HG02642 (cell line): ENCODE measurements around the gene HES5.

Source experiments
- ATAC-seq: cut with Tn5 transposase; IDR thresholded peaks from one replicate; pipeline ENCODE4 v1.9.1; 2021; ENCODE audit warnings: mild to moderate bottlenecking; ENCODE audit not compliant: unreplicated experiment, poor library complexity

The HES5 gene

DNA sequence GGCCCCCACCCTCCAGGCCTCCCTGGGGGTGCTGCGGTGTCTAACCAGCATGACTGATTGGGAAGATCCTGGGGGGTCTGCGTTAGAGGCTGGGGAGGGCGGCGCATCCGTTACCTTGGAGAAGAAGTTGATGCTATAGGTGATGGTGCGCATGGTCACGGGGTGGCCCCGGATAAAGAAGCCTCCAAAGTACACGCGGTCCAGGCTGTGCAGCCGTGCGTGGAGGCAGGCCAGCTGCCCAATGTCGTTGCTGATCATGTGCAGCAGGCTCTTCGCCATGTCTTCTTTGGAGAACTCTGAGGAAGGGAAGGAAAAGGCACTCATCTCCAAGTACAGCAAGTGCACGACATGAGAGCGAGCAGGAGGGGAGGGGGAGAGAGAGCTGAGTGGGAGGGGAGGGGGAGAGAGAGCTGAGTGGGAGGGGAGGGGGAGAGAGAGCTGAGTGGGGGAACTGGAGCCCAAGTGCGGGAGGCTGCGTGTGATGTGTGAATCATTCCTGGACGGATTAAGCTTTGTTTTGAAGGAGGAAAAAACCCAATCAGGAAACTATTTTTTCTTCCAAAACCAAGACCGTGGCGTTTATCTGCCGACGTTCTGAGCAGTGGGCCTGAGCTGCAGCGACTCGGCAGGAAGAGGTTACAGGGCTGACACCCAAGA, 10.9 kb downstream of the HES5 start:
- ATAC-seq: no peak

DNA sequence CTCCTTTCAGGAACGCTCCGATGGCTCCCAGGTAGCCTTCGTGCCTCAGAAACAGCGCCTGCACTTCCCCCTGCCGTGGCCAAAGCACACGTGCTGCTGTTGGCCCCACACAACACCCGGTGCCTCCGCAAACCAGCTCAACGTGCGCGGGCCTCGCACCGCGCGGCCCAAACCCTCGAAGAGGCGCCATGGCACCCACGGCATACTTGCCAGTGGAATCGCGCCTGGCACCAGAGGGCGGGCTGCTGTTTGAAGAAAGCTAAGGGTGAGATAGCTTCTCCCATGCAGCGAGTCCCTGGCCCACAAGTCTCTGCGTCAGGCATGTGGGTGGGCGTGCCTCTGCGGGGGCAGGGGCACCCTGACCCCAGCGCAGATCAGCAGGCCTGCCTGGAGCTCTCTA, 11.5 kb downstream of the HES5 start:
- no peak for ATAC-seq

DNA sequence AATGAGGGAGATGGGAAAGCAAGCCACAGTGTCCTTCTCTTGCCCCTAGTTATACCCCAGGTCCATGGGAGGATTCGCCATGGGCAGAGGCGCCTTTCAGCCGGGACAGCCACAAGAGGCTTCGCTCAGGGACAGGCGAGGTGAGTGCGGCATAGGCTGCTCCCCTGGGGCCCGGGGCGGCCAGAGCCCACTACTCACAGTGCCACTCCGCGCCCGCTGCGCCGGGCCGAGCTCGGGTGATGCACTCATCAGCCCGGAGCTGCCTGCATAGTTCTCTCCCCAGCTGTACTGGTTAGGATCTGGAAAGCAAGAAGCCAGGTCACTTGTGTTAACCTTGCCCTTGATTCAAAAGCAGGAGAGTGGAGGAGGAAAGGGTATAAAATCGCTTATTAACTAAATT, 12.1 kb downstream of the HES5 start:
- ATAC-seq: no peak

DNA sequence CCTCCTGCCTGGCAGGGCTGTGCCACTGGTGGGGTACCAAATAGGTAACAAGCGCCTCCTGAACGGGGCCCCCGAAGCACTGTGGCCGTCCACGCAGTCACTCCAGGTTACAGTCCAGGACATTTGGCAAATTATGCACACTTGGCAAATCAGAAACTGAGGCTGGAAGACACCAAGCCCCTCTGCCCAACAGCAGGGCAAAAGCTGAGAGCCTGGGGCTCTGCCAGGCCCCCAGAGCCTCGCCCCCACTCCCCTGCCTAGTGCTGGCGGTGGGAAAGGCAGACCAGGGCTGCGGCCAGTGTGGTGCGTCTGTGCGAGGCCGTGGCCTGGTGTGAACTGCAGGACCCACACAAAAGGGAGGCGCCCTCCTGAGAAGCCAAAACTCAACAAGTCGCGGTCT, 13.1 kb downstream of the HES5 start:
- ATAC-seq: no peak

DNA sequence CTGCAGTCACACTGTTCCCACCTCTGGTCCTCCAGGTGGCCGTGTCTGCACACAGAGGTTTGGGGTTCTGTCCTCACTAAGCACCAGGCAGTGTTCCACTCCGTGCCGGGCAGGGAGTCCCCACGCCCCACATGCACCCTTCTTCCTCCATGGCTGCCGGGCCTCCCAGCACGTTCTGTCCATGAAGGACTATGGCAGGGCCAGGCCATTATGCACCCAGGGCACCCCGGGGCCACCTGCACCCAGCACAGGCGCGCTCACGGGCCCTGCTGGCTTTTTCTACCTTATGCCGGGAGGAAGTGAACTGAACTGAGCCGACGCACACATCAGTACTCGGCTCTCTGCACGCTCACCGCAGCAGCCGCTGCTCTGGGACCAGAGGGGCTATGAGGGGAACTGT, 13.9 kb downstream of the HES5 start:
- ATAC-seq: no peak

DNA sequence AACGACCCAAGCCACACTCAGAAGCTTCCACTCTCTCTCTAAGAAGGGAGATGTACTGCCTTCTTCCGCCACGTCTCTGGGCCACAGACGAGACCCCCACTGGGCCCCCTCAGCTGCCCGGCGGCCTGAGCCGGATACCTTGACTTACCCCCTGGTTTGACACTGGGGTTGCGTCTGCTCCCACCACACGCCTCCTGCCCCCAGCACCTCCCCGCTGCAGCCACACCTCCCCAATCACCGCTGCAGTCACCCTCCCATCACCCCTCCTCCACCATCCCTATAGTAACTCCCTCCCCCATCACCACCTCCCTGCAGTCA, 14.3 kb downstream of the HES5 start:
- ATAC-seq: no peak

DNA sequence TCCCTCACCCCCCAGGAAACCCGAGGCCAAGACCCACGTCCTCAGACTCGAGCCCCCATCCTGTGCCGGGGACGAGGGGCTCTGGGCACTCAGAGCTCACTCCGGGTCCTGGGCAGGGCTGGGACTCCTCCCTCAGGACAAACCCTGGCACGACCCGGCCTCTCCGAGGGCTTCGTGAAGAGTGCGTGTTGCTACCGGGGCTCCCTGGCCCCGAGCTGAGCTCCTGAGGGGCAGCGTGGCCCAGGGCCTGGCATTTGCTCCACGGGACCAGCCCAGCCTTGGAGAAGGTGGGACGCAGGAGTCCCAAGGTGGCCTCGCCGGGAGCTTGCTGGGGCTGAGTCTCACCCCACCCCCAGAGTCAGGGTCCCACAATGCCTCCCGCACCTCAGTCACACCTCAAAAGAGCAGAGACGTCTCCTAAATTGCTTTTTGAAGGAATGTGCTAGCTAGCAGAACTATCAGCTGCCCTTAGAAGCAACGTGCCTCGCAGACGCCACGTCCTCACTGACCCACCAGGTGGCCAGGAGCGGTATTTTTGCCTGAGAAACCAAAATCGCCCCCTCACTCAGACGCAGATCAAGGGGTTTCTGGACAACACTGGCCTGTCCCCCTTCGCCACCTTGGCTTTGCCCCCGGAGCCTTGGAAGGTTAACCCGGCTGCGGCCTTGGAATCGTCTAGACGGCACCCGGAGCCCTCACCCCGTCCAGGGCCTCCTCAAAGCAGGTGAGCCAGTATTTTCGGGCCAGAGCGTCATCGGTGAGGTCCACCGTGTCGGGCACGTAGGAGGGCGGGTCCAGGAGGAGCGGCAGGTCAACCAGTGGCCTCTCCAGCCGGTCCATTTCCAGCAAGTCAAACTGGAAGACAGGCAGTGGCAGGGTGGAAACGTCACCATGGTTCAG, 14.9 kb downstream of the HES5 start:
- no peak for ATAC-seq

DNA sequence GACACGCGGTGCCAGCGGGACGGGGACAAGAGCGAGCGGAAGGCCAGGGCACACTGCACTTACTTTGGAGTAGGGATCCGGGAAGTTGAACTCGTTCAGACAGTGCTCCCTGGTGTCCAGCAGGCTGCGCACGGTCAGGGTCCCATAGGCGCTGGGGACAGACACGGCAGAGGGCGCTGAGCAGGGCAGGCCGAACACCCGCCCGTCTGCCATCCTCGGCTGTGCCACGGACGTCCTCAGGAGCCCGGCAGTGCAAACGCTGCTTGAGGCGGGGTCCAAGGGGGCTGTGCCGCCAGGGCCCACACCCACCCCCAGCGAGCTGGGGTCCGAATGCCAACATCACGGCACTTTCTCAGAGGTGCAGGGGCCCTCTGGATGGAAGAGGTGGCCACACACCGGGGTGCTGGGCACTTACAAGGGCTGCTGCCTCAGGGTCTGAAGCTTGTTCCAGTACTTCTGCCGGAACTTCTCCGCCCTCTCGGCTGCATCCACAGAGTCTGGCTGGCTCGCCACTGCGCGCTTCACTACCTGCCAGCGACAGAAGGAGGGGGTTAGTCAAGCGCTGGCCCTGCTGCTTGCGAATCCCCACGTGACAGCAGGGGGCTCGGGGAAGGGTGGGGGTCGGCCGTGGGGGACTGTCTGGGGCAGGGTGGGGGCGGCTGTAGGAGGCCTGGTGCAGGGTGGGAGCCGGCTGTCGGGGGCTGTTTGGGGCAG, 16.0 kb downstream of the HES5 start:
- ATAC-seq: no peak

DNA sequence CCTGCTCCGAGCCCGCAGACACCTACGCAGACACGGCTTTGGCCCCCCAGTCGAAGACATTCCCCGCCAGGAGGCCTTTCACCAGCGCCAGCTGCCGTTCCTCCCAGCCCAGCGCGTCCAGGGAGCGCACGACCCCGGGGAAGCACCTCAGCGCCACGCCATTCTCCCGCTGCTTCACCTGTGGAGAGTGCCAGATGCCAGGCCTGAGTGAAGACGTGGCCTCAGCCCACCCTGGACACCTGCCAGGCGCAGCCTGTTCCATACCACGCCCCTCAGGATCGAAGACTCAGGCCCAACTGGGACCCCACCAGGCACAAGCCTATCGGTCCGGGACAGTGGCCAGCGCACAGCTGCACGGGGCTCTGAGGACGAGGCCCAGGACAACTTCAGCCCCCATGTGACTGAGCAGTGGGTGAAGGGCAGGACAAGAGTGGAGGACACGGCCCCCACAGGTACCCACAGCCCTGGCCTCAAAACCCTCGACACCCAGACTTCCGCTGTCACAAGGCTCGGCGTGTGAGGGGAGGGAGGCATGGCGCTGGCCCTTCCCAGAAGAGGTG, 17.1 kb downstream of the HES5 start:
- no peak for ATAC-seq

DNA sequence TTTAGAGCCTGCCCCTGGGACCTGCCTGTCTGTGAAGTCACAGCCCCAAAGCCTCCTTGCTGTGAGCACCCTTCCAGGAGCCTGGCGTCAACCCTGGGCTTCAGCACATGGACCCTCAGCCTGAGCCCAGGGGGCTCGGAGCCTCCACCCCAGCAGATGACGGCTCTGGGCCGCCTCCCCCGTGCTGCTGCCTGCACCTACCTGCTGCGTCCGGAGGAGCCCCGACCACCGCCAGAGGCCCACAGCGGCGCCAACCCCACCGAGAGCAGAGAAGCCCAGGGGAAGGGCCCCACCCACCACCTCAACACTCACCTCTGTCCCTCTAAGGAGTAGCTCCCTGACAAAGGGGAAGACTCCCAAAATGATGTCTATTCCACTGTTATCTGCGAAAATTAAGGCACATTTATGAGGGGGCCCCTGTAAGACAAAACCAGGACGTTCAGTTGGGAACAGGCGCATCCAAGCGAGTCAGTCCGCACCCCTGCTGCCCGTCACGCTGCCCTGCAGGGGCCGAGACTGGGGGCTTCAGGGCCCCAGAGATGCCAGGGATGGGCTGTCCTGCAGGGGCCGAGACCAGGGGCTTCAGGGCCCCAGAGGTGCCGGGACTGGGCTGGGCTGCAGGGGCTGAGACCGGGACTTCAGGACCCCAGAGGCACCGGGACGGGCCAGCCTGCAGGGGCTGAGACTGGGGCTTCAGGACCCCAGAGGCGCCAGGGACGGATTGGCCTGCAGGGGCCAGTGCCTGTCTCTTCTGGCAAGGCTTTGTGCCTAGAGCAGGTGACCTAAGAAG, 19.5 kb downstream of the HES5 start:
- no peak for ATAC-seq

DNA sequence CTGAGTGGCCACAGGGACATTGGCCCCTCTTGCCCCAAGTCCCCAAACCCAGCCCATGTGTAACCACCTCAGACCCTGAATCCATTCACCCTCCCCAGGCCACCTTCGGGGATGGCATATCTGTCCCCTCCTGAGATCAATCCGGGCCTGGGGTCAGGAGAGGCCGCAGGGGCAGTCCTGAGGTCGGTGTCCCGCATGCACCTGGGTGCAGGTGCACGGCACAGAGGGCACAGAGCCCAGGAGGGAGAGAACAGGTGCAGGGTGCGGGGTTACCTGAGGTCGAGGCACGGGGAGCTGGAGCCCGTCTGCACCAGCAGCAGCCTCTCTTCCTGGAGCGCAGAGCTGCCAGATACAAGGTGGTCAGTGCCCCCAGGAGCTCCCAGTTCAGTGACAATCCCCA, 20.5 kb downstream of the HES5 start:
- ATAC-seq: no peak

DNA sequence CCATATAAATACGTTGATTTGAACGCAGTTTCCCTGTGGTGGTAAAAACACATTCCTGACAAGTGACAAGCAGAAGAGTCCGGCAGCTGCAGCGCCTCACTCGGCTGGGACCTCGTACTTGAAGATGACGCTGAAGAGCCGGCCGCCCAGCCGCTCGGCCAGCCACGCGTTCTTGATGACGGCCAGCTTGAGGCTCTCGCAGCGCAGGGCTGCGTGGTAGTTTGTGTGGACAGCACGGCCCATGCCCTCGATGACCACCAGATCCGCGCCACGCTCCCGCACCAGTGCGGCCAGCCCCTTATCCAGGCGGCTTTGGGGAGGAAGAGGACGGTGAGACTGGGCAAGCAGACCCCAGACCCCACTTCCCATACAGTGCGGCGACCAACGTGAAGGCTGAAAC, 21.3 kb downstream of the HES5 start:
- ATAC-seq: no peak

DNA sequence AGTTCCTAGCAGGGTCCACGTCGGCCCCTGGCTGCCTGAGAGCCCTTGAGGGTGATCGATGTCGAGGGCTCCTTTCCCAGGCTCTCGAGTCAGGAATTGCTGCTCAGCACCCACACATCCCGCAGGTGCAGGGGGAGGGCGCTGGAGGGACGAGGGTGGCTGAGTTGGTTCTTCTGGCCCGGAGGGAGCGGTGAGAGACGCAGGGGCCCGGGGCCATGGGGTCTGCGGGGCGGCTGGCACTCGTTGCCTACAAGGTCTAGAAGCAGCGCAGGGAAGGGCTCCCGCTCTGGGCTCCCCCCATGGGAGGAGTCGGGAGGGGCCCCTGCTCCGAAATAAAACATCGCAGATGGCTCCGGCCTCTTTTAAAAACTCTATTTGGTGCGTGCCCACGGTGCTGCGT, 21.9 kb downstream of the HES5 start:
- no peak for ATAC-seq

DNA sequence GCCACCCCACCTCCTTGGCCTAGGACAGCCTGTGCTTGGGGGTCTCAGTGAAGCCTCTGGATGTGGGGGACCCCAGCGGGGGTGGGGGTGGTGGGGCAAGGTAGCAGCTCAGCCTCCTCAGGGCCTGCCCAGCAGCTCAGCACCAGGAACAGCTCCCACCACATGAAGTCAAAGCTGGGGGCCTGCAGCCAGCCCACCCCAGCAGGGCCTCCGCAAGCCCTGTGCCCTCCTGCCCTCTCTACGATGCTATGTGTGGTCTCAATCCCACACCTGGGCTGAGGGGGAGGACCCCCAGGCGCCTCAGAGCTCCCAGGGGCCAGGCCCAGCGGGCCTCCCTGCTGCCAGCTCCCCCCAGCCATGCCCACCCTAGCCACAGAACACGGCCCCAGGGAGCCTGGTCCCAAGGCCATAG, 22.3 kb downstream of the HES5 start:
- ATAC-seq: no peak

DNA sequence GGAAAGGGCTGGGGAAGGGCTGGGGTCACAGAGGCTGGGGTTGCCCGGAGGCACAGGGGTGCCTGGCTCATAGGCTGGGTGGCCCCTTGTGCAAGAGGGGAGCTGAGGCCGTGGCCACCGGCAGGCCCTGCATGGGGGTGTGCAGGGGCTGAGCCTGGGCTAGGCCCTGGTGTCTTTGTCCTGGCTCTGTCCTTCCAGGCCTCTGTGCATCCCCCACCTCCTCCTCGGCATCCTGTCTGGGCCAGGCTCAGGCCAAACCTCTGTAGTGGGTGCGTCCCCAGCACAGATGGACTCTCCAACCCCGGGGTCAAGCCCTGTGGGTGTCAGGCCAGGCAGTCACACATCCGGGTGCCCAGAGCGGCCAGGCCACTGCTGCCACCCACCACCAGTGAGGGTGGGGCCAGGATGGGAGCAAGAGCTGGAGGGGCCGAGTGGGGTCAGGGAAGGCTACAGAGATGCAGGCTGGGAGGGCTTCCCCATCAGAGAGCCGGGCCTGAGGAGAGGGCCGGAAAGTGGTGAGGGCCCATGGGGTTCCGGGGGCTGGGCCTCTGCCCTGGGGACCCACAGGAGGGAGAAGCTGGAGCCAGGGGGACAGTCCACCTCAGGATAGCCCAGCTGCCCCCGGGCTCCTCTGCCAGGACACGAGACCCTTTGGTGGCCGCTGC, 23.0 kb downstream of the HES5 start:
- ATAC-seq: no peak

DNA sequence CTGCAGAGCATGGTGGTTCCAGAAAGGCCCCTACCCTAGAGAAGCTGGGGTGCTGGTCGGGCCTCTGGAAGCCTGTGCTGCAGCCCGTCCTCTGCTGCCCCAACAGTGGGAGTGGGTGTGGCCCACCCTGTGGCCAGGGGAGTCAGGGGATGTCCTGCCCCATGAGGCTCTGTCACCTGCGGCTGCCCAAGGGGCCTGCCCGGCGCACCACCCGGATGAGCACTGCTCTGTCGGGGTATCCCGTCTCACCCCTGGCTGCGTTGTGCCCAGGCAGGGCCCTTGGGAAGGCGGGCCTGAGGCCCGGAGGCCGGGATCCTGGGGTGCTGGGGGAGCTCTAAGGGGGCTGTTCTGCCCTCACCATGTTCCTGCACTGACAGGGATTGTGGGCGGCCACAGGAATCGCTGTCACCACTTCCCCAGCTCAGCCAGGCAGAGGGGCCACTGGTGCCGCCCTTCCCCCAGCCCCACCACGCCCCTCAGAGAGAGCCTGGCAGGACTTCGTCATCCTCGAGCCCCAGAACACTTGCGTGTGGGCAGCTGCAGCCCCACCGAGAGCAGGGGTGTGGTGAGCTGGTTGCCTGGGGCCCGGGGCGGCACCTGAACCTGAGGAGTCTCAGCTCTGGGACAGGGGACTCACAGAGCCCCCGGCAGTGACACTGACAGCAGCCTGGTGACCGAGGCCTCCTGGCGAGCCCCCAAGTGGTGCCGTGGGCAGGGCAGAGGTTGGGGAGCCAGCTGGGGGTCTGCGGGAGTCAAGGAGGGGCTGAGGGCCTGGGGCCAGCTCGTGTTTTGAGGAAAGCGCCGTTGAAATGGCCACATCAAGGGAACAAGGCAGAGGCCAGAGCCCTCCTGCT, 23.8 kb downstream of the HES5 start:
- ATAC-seq: no peak

DNA sequence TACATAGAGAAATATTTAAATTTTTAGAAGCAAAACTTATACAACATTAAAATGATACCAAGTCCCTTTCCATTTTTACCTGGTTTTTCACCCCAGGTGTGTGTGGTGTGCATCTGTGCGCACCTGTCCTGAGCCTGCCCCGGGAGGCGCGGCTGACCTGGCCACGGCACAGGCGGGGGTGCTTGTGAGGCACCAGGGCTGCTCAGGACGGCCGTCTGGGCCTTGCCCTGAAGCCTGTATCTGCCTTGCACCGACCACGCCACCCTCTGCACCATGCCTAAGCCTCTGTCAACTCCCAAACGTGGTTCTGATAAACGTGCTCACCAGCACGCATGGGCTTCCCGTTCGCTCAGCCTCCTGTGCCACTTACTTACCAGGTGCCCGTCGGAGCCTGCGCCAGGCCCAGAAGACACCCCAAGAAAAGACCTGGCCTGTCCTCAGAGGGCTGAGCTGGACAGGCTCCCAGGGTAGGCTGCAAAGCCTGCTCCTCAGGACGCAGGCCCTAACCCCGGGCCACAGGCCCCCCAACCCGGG, 24.5 kb downstream of the HES5 start:
- ATAC-seq: no peak

DNA sequence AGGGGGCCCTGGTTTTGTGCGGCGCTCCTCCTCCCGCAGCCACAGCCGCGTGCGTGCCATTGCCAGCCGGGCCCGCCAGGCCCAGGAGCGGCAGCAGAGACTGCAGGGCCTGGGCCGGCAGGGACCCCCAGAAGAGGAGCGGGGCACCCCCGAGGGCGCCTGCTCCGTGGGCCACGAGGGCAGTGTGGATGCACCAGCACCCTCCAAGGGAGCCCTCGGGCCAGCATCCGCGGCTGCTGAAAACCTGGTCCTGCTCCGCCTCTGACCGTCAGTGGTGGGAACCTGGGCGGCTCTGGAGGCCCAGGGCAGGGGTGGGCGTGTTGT, 25.2 kb downstream of the HES5 start:
- no peak for ATAC-seq
